Peyer's patch (tissue), 4 donors: ENCODE data around the gene SLC25A21.

Experiments used
- POLR2A ChIP-seq, 2 donors: fragments of 450-650 bp; IDR thresholded peaks; one replicate each; pipeline ENCODE4 v1.5.1; 2017; ENCODE audit warnings: antibody characterized with exemption in 2 of 2, mild to moderate bottlenecking in 2 of 2, moderate library complexity in 2 of 2
- TF ChIP-seq, protein P1 (sequence below), 6 experiments: fragments of 450-650 bp in 4 of 6; fragments of 200-600 bp in 2 of 6; sonication (generic) in 1 of 6; IDR thresholded peaks; one replicate each; pipeline ENCODE4 v1.5.1; 2017 to 2019; ENCODE audit warnings: antibody characterized with exemption in 6 of 6, mild to moderate bottlenecking in 3 of 6, moderate library complexity in 1 of 6

DNA sequence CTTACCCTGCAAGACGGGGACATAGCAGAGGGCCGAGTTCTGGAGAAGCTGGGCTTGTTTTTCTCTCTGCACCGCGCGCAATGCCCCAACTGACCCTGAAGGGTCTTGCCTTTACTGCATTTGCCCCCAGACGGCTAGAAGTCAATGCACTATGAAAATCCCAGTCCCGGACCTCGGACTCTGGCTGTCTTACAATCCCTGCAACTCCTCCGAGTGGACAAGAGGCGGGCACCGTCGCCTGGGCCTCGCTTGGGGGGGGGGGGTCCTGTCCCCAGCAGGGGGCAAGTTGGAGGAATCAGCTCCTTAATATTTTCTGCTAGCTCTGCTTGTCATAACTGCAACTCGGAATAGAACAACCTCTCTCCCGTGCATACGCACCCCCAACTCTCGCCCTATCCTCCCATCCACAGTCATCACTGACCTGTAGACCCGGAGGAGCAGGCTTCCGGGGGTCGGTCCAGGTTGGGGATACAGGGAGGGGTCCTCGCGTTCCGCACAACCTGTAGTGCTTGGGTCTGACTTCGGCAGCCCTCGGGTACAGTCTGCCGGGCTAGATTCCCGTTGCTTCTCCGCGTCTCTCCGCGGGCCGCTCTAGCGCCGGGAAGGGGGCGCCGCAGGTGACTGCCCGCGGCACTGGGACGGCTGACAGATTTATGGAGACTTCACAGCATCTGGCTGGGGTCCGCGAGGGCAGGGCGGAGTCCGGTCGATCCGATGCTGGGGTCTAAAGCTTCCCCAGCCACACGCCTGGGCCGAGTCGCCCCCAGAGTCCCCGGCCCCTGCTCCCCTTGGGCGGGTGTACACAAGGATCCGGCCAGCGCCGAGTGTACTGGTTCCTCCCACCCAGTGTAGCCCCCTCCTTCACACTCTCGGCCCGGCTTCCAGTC lies 514.0 kb downstream of the SLC25A21 start:
- TF ChIP-seq, protein P1, sequence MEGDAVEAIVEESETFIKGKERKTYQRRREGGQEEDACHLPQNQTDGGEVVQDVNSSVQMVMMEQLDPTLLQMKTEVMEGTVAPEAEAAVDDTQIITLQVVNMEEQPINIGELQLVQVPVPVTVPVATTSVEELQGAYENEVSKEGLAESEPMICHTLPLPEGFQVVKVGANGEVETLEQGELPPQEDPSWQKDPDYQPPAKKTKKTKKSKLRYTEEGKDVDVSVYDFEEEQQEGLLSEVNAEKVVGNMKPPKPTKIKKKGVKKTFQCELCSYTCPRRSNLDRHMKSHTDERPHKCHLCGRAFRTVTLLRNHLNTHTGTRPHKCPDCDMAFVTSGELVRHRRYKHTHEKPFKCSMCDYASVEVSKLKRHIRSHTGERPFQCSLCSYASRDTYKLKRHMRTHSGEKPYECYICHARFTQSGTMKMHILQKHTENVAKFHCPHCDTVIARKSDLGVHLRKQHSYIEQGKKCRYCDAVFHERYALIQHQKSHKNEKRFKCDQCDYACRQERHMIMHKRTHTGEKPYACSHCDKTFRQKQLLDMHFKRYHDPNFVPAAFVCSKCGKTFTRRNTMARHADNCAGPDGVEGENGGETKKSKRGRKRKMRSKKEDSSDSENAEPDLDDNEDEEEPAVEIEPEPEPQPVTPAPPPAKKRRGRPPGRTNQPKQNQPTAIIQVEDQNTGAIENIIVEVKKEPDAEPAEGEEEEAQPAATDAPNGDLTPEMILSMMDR (IDR thresholded peaks at IDR 0.05) = no peak
- TF ChIP-seq POLR2A (IDR thresholded peaks at IDR 0.05) = no peak
